ENCODE measurements around the gene SYNE2.

Gene SYNE2

DNA sequence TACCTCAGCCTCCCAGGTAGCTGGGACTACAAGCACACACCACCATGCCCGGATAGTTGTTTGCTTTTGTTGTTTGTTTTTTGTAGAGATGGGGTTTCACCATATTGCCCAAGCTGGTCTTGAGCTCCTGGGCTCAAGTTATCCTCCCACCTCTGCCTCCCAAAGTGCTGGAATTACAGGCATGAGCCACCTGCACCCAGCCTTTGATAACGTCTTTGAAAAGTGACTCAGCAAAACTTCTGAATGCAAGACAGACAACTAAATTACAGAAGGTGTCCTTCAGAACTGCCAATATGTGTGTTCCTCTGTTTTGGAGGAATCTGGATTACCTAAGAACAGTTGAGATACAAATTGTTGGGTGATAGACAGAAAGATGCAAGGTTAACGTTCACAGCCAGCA lies 341.6 kb downstream of the SYNE2 start:
- ATAC-seq (ENCODE audit: low read depth), result no peak
- no peak overlapping the region for H3K4me3 ChIP-seq (ENCODE audit: severe bottlenecking)
- H3K9me3 ChIP-seq (ENCODE audit: severe bottlenecking), result no peaks in the 10 kb centered on the region
- no peaks in the 10 kb centered on the region for H3K4me1 ChIP-seq (ENCODE audit: insufficient read depth, poor library complexity, severe bottlenecking)
- DNase-seq (ENCODE audit: low spot score), result no peak
- peaks cover 6% of the 10 kb centered on the region; the same call in 1 of the 2 replicates for H3K36me3 ChIP-seq (ENCODE audit: low read depth)
- no peak overlapping the region for H3K27ac ChIP-seq (ENCODE audit: poor library complexity, severe bottlenecking)
- no peaks in the 10 kb centered on the region for H3K27me3 ChIP-seq (ENCODE audit: insufficient read depth, poor library complexity, severe bottlenecking)
- TF ChIP-seq, protein P1, sequence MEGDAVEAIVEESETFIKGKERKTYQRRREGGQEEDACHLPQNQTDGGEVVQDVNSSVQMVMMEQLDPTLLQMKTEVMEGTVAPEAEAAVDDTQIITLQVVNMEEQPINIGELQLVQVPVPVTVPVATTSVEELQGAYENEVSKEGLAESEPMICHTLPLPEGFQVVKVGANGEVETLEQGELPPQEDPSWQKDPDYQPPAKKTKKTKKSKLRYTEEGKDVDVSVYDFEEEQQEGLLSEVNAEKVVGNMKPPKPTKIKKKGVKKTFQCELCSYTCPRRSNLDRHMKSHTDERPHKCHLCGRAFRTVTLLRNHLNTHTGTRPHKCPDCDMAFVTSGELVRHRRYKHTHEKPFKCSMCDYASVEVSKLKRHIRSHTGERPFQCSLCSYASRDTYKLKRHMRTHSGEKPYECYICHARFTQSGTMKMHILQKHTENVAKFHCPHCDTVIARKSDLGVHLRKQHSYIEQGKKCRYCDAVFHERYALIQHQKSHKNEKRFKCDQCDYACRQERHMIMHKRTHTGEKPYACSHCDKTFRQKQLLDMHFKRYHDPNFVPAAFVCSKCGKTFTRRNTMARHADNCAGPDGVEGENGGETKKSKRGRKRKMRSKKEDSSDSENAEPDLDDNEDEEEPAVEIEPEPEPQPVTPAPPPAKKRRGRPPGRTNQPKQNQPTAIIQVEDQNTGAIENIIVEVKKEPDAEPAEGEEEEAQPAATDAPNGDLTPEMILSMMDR (IDR thresholded peaks at IDR 0.05; ENCODE audit: poor library complexity, severe bottlenecking), result no peak

DNA sequence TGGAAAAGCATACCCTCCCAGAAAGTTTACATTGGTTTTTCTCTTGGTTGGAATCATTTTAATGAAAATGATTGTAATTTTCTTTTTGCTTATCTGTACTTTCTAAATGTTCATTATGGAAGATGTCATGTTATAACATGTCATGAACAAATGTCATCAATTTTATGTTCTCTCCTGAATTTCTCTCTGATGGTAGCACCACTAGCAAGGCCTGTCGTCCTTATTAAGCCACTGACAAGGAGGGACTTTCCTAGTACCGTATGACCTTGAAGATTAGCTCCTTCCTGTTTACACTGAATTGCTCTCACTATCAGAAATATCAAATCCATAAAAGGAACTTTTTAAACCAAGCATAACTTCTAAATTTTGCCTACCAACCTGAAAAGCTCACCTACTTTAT lies 342.4 kb downstream of the SYNE2 start:
- no peaks in the 10 kb centered on the region for H3K27me3 ChIP-seq (ENCODE audit: insufficient read depth, poor library complexity, severe bottlenecking)
- no peak overlapping the region for H3K27ac ChIP-seq (ENCODE audit: poor library complexity, severe bottlenecking)
- no peak overlapping the region for H3K4me3 ChIP-seq (ENCODE audit: severe bottlenecking)
- TF ChIP-seq, protein P1 (IDR thresholded peaks at IDR 0.05; ENCODE audit: poor library complexity, severe bottlenecking), result no peak
- DNase-seq (ENCODE audit: low spot score) (no peak), ATAC-seq (ENCODE audit: low read depth) (no peak)
- peaks cover 6% of the 10 kb centered on the region; the same call in 1 of the 2 replicates for H3K36me3 ChIP-seq (ENCODE audit: low read depth)
- H3K9me3 ChIP-seq (ENCODE audit: severe bottlenecking), result no peaks in the 10 kb centered on the region
- H3K4me1 ChIP-seq (ENCODE audit: insufficient read depth, poor library complexity, severe bottlenecking), result no peaks in the 10 kb centered on the region

DNA sequence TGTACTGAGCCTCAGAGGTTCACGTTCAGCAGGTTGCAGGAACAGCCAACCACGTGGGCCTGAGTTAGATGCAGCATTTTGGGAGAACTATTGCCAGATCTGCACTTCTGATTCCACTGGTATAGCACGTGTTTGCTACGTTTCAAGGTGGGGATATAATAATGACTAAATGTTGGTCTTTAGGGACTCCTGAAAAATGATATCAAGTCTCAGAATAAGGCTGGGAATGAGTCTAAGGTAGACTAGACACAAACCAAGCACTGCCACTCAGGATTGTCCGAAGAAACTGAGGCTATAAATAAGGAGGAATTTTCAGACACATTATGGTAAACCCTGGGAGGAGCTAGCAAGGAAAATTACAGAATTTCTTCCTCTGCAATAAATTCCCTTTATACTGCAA lies 343.3 kb downstream of the SYNE2 start:
- Histone ChIP-seq H3K36me3 (ENCODE audit: low read depth) (peaks cover 6% of the 10 kb centered on the region; the same call in 1 of the 2 replicates), H3K27me3 (ENCODE audit: insufficient read depth, poor library complexity, severe bottlenecking) (no peaks in the 10 kb centered on the region), H3K4me3 (ENCODE audit: severe bottlenecking) (no peak overlapping the region), H3K27ac (ENCODE audit: poor library complexity, severe bottlenecking) (no peak overlapping the region), H3K9me3 (ENCODE audit: severe bottlenecking) (no peaks in the 10 kb centered on the region), H3K4me1 (ENCODE audit: insufficient read depth, poor library complexity, severe bottlenecking) (no peaks in the 10 kb centered on the region)
- DNase-seq (ENCODE audit: low spot score) (no peak), ATAC-seq (ENCODE audit: low read depth) (no peak)
- TF ChIP-seq, protein P1 (IDR thresholded peaks at IDR 0.05; ENCODE audit: poor library complexity, severe bottlenecking), result no peak

GRCh38 chr14:64196814-64197411 lies 344.1 kb downstream of the SYNE2 start:
- no peak for ATAC-seq (ENCODE audit: low read depth)
- Histone ChIP-seq H3K4me3 (ENCODE audit: severe bottlenecking) (no peak overlapping the region), H3K27ac (ENCODE audit: poor library complexity, severe bottlenecking) (no peak overlapping the region), H3K4me1 (ENCODE audit: insufficient read depth, poor library complexity, severe bottlenecking) (no peaks in the 10 kb centered on the region), H3K9me3 (ENCODE audit: severe bottlenecking) (no peaks in the 10 kb centered on the region), H3K27me3 (ENCODE audit: insufficient read depth, poor library complexity, severe bottlenecking) (no peaks in the 10 kb centered on the region), H3K36me3 (ENCODE audit: low read depth) (no peaks in the 10 kb centered on the region; the same call in 1 of the 2 replicates)
- no peak for DNase-seq (ENCODE audit: low spot score)
- TF ChIP-seq, protein P1 (IDR thresholded peaks at IDR 0.05; ENCODE audit: poor library complexity, severe bottlenecking), result no peak

DNA sequence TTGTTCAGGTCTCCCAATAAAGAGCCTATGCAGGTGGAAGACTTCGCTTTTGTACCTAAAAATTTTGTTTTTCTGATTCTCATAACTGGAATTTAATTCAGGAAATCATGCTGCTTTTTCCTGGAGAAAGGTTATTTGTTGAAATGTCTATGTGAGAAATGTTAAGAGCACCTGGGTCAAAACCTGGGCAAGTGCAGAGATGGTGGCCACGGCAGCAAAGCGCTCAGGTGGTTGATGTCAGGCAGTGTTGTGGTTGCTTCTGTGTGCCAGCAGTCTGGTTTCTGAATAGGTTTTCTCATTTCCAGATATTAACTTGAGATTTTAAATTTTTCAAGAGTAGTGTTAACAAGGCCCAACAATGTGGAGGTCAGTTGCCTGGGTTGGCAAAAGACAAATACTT lies 345.2 kb downstream of the SYNE2 start:
- Histone ChIP-seq H3K4me3 (ENCODE audit: severe bottlenecking) (no peak overlapping the region), H3K27me3 (ENCODE audit: insufficient read depth, poor library complexity, severe bottlenecking) (no peaks in the 10 kb centered on the region), H3K27ac (ENCODE audit: poor library complexity, severe bottlenecking) (no peak overlapping the region), H3K9me3 (ENCODE audit: severe bottlenecking) (no peaks in the 10 kb centered on the region), H3K4me1 (ENCODE audit: insufficient read depth, poor library complexity, severe bottlenecking) (no peaks in the 10 kb centered on the region), H3K36me3 (ENCODE audit: low read depth) (no peaks in the 10 kb centered on the region; the same call in 1 of the 2 replicates)
- ATAC-seq (ENCODE audit: low read depth) (no peak), DNase-seq (ENCODE audit: low spot score) (no peak)
- TF ChIP-seq, protein P1 (IDR thresholded peaks at IDR 0.05; ENCODE audit: poor library complexity, severe bottlenecking), result no peak
